GM23338 (cell line): Measurements from ENCODE around the gene GPR6. TPM values are rescaled to one million over a fixed set of nuclear protein-coding genes. Genes with fewer than 3 reads are reported as not detected.

Source experiments
- ATAC-seq: fragments of 200-7000 bp; cut with Tn5 transposase; 3 replicates; pipeline ENCODE4 v1.9.1; 2020
- DNase-seq: peaks from one replicate; pipeline ENCODE4 v3.0.0-alpha.2; 2015; ENCODE audit warnings: low spot score
- H2AFZ ChIP-seq: fragments of 200-600 bp; sonication (generic); 2 replicates; pipeline ENCODE4 v1.8.0; 2016; ENCODE audit warnings: antibody characterized with exemption, mild to moderate bottlenecking, moderate library complexity
- H3F3A ChIP-seq: fragments of 200-600 bp; sonication (generic); replicated peaks from 2 replicates; pipeline ENCODE4 v1.8.0; 2017; ENCODE audit warnings: antibody characterized with exemption, mixed run types, low read depth
- H3K27ac ChIP-seq: fragments of 200-600 bp; sonication (generic); 2 replicates; pipeline ENCODE4 v1.6.1; 2016; ENCODE audit warnings: low read depth
- H3K27me3 ChIP-seq: fragments of 200-600 bp; sonication (generic); 2 replicates; pipeline ENCODE4 v1.8.0; 2016; ENCODE audit warnings: mild to moderate bottlenecking, mixed run types, moderate library complexity; ENCODE audit not compliant: insufficient read depth
- H3K36me3 ChIP-seq: fragments of 200-600 bp; sonication (generic); 2 replicates; pipeline ENCODE4 v1.8.0; 2016; ENCODE audit warnings: mild to moderate bottlenecking; ENCODE audit not compliant: insufficient read depth
- H3K4me1 ChIP-seq: fragments of 200-600 bp; sonication (generic); 2 replicates; pipeline ENCODE4 v1.8.0; 2016; ENCODE audit warnings: mild to moderate bottlenecking, moderate library complexity; ENCODE audit not compliant: insufficient read depth
- H3K4me2 ChIP-seq: fragments of 200-600 bp; sonication (generic); 2 replicates; pipeline ENCODE4 v1.7.1; 2017; ENCODE audit warnings: mixed run types
- H3K4me3 ChIP-seq: fragments of 200-600 bp; sonication (generic); 2 replicates; pipeline ENCODE4 v1.6.1; 2016; ENCODE audit warnings: mixed run types
- H3K79me2 ChIP-seq: fragments of 200-600 bp; sonication (generic); replicated peaks from 2 replicates; pipeline ENCODE4 v1.8.0; 2017; ENCODE audit warnings: mild to moderate bottlenecking; ENCODE audit not compliant: insufficient read depth
- H3K9me2 ChIP-seq: fragments of 200-600 bp; sonication (generic); 2 replicates; pipeline ENCODE4 v1.8.0; 2017; ENCODE audit not compliant: insufficient read depth
- H4K20me1 ChIP-seq: fragments of 200-600 bp; sonication (generic); replicated peaks from 2 replicates; pipeline ENCODE4 v1.8.0; 2017; ENCODE audit warnings: mild to moderate bottlenecking; ENCODE audit not compliant: insufficient read depth
- H3K27ac Mint-ChIP-seq: 2 replicates; pipeline ENCODE4 v1.8.0; 2020; ENCODE audit warnings: inconsistent platforms, mild to moderate bottlenecking, moderate library complexity, mixed read lengths
- H3K27me3 Mint-ChIP-seq: 3 replicates; pipeline ENCODE4 v1.8.0; 2022; ENCODE audit warnings: low read depth, mild to moderate bottlenecking, moderate library complexity, mixed read lengths, inconsistent platforms; ENCODE audit not compliant: insufficient read depth, poor library complexity
- H3K36me3 Mint-ChIP-seq: 3 replicates; pipeline ENCODE4 v1.8.0; 2021; ENCODE audit warnings: low read depth, mild to moderate bottlenecking, inconsistent platforms, moderate library complexity, mixed read lengths
- H3K4me1 Mint-ChIP-seq: 3 replicates; pipeline ENCODE4 v1.8.0; 2020; ENCODE audit warnings: mild to moderate bottlenecking, inconsistent platforms, mixed read lengths
- H3K4me3 Mint-ChIP-seq: 3 replicates; pipeline ENCODE4 v1.8.0; 2021; ENCODE audit warnings: moderate library complexity, mild to moderate bottlenecking, inconsistent platforms, mixed read lengths
- H3K9me3 Mint-ChIP-seq: 3 replicates; pipeline ENCODE4 v1.8.0; 2020; ENCODE audit warnings: moderate library complexity, mild to moderate bottlenecking, inconsistent platforms, mixed read lengths
- CREB1 ChIP-seq: fragments of 250-450 bp; sonication (Bioruptor Pico); IDR thresholded peaks from 2 replicates; pipeline ENCODE4 v1.5.0; 2020; ENCODE audit warnings: low read depth, mild to moderate bottlenecking, moderate library complexity
- ETS1 ChIP-seq: IDR thresholded peaks from 2 replicates; pipeline ENCODE4 v1.6.1; 2016; ENCODE audit warnings: antibody characterized with exemption
- EZH2 ChIP-seq: fragments of 200-600 bp; sonication (generic); IDR thresholded peaks from one replicate; pipeline ENCODE4 v1.8.0; 2017; ENCODE audit warnings: antibody characterized with exemption, mild to moderate bottlenecking, low read depth; ENCODE audit not compliant: unreplicated experiment
- EZH2phosphoT487 ChIP-seq: fragments of 200-600 bp; sonication (generic); IDR thresholded peaks from one replicate; pipeline ENCODE4 v1.8.1; 2018; ENCODE audit warnings: antibody characterized with exemption; ENCODE audit not compliant: unreplicated experiment
- JUNB ChIP-seq: IDR thresholded peaks from one replicate; pipeline ENCODE4 v1.6.1; 2016; ENCODE audit warnings: antibody characterized with exemption; ENCODE audit not compliant: unreplicated experiment
- NANOG ChIP-seq: IDR thresholded peaks from 2 replicates; pipeline ENCODE4 v1.6.1; 2016; ENCODE audit warnings: antibody characterized with exemption, borderline replicate concordance
- POLR2AphosphoS5 ChIP-seq: IDR thresholded peaks from 2 replicates; pipeline ENCODE4 v1.6.1; 2016; ENCODE audit warnings: antibody characterized with exemption, low read depth
- REST ChIP-seq: IDR thresholded peaks from one replicate; pipeline ENCODE4 v1.6.1; 2018; ENCODE audit warnings: antibody characterized with exemption; ENCODE audit not compliant: unreplicated experiment
- STAT1 ChIP-seq: IDR thresholded peaks from one replicate; pipeline ENCODE4 v1.6.1; 2016; ENCODE audit warnings: antibody characterized with exemption; ENCODE audit not compliant: unreplicated experiment
- ZNF114 ChIP-seq: fragments of 250-450 bp; sonication (Bioruptor Pico); IDR thresholded peaks from 2 replicates; pipeline ENCODE4 v1.5.0; 2020; ENCODE audit warnings: mild to moderate bottlenecking, moderate library complexity
- ZNF331 ChIP-seq: fragments of 250-450 bp; sonication (Bioruptor Pico); IDR thresholded peaks from 2 replicates; pipeline ENCODE4 v1.5.0; 2020; ENCODE audit warnings: low read depth, mild to moderate bottlenecking, moderate library complexity
- ZNF462 ChIP-seq: fragments of 250-450 bp; sonication (Bioruptor Pico); IDR thresholded peaks from 2 replicates; pipeline ENCODE4 v1.5.0; 2020; ENCODE audit warnings: mild to moderate bottlenecking, moderate library complexity
- polyA plus RNA-seq: library from polyadenylated mRNA; unstranded; fragments of >200 nt; fragmentation: Nextera tagmentation; extraction: Ambion mirVana; gene quantifications from 2 replicates; pipeline ENCODE4 v1.2.1, GENCODE V29; 2016
- total RNA-seq: library from RNA; depleted of rRNA; stranded (reverse); fragments of >200 nt; shearing (Covaris generic); gene quantifications from 2 replicates; pipeline ENCODE4 v1.2.3, GENCODE V29; 2014
- TF ChIP-seq, protein P1 (sequence below), 2 experiments: fragments of 200-600 bp in 1 of 2; sonication (generic) in 1 of 2; conservative IDR thresholded peaks; 2 replicates each; pipeline versions ENCODE4 v1.5.1 to v1.6.1; 2016 to 2017; ENCODE audit warnings: antibody characterized with exemption in 2 of 2, low read depth in 2 of 2, mild to moderate bottlenecking in 2 of 2, moderate library complexity in 1 of 2

The GPR6 gene
- total and polyA plus RNA-seq, 2 experiments from 2014 or later: 0.49 TPM; not detected in 1

GRCh38 chr6:109963598-109964170 lies 14.4 kb upstream of the GPR6 start:
- Mint-ChIP-seq H3K9me3 (peaks cover 24% of the 10 kb centered on the region), H3K36me3 (peaks cover 12% of the 10 kb centered on the region; the same call in 2 of the 3 replicates), H3K4me3 (no peak overlapping the region), H3K4me1 (peaks cover 9% of the 10 kb centered on the region), H3K27me3 (peaks cover 9% of the 10 kb centered on the region), H3K27ac (no peak overlapping the region)
- no peaks in the 10 kb centered on the region for H3K79me2 ChIP-seq
- no peaks in the 10 kb centered on the region for H3F3A ChIP-seq
- no peaks in the 10 kb centered on the region for H3K27me3 ChIP-seq
- no peak overlapping the region for H3K4me2 ChIP-seq
- 0 out of 2 replicates have a peak, but pooled peaks cover 6% of the 10 kb centered on the region for H3K9me2 ChIP-seq
- H4K20me1 ChIP-seq: no peaks in the 10 kb centered on the region
- DNase-seq (no peak), ATAC-seq (no peak)
- H3K36me3 ChIP-seq: no peaks in the 10 kb centered on the region
- H3K4me3 ChIP-seq: no peak overlapping the region
- TF ChIP-seq ZNF114: no peak
- TF ChIP-seq EZH2phosphoT487: no peak
- TF ChIP-seq EZH2: no peak
- no peak for TF ChIP-seq JUNB
- no peak for TF ChIP-seq ZNF331
- TF ChIP-seq ZNF462 (CRISPR knock-in tag): no peak
- no peak for TF ChIP-seq ETS1
- TF ChIP-seq, protein P1, sequence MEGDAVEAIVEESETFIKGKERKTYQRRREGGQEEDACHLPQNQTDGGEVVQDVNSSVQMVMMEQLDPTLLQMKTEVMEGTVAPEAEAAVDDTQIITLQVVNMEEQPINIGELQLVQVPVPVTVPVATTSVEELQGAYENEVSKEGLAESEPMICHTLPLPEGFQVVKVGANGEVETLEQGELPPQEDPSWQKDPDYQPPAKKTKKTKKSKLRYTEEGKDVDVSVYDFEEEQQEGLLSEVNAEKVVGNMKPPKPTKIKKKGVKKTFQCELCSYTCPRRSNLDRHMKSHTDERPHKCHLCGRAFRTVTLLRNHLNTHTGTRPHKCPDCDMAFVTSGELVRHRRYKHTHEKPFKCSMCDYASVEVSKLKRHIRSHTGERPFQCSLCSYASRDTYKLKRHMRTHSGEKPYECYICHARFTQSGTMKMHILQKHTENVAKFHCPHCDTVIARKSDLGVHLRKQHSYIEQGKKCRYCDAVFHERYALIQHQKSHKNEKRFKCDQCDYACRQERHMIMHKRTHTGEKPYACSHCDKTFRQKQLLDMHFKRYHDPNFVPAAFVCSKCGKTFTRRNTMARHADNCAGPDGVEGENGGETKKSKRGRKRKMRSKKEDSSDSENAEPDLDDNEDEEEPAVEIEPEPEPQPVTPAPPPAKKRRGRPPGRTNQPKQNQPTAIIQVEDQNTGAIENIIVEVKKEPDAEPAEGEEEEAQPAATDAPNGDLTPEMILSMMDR (conservative IDR thresholded peaks at IDR 0.05; ENCODE audit: low read depth in 2 of 2): no peak
- no peak for TF ChIP-seq REST
- no peak for TF ChIP-seq STAT1
- no peak for TF ChIP-seq NANOG
- no peak for TF ChIP-seq CREB1 (CRISPR knock-in tag)
- no peak for TF ChIP-seq POLR2AphosphoS5
- H3K4me1 ChIP-seq: no peaks in the 10 kb centered on the region
- H3K27ac ChIP-seq: no peak overlapping the region
- no peak overlapping the region for H2AFZ ChIP-seq
